AG10803 (cell line): Measurements from ENCODE around the gene TIPIN.
A peak's percentile ranks its signal among the peaks of the same experiment; 100 is the strongest.
"Not testable (repeated sequence)": the region's sequence is repeated elsewhere in the genome, so short reads cannot be mapped to it uniquely, and the experiment has no call there.

Experiments used
- DNase-seq: peaks from one replicate; pipeline ENCODE4 v3.0.0; 2010; ENCODE audit warnings: low read depth
- H3K4me3 ChIP-seq: 2 replicates; pipeline ENCODE4 v1.5.1; 2011; ENCODE audit warnings: mild to moderate bottlenecking, low read length, control low read depth
- TF ChIP-seq, protein P1 (sequence below): conservative IDR thresholded peaks from 2 replicates; pipeline ENCODE4 v1.5.1; 2011; ENCODE audit warnings: mild to moderate bottlenecking, low read length, control low read depth, inconsistent platforms

TIPIN gene

DNA sequence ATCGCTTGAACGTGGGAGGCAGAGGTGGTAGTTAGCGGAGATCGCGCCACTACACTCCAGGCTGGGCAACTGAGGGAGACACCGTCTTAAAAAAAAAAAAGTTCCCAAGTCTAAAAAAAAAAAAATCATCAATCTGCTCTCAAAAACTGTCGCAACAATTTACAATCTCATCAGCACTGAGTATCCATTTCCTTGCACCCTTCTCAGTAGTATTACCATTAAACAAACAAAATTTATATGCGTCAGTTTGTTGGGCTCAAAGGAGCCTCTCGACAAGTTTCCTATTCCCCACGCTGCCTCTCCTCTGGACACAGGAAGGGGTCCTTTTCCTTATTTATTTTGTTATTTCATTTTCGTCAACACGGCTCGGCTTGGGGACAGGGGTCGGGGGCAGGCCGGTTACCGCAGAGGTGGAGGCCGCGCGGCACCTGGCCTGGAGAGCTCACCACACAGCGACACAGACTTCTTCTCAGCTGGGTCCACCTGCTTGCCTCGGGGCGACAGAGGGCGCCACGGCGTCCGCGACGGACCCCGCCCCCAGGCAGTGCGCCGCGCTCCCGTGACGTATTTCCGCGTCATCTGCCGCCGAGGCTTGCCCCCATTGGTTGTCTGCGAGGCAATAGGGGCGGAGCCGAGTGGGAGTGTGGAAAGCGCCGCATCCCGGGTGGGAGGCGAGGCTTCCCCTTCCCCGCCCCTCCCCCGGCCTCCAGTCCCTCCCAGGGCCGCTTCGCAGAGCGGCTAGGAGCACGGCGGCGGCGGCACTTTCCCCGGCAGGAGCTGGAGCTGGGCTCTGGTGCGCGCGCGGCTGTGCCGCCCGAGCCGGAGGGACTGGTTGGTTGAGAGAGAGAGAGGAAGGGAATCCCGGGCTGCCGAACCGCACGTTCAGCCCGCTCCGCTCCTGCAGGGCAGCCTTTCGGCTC lies 30.0 kb upstream of the TIPIN start, which contains the start of gene MAP2K1:
Gene MAP2K1 (plus strand): TSS at position 709 of the 920 bp plus-strand sequence. CDS start 436 bp downstream, outside the sequence.
- peak; percentile 95 for DNase-seq
- H3K4me3 ChIP-seq, result peak within 1 kb of the TSS; percentile 84
- TF ChIP-seq, protein P1, sequence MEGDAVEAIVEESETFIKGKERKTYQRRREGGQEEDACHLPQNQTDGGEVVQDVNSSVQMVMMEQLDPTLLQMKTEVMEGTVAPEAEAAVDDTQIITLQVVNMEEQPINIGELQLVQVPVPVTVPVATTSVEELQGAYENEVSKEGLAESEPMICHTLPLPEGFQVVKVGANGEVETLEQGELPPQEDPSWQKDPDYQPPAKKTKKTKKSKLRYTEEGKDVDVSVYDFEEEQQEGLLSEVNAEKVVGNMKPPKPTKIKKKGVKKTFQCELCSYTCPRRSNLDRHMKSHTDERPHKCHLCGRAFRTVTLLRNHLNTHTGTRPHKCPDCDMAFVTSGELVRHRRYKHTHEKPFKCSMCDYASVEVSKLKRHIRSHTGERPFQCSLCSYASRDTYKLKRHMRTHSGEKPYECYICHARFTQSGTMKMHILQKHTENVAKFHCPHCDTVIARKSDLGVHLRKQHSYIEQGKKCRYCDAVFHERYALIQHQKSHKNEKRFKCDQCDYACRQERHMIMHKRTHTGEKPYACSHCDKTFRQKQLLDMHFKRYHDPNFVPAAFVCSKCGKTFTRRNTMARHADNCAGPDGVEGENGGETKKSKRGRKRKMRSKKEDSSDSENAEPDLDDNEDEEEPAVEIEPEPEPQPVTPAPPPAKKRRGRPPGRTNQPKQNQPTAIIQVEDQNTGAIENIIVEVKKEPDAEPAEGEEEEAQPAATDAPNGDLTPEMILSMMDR, result peak; percentile 62

DNA sequence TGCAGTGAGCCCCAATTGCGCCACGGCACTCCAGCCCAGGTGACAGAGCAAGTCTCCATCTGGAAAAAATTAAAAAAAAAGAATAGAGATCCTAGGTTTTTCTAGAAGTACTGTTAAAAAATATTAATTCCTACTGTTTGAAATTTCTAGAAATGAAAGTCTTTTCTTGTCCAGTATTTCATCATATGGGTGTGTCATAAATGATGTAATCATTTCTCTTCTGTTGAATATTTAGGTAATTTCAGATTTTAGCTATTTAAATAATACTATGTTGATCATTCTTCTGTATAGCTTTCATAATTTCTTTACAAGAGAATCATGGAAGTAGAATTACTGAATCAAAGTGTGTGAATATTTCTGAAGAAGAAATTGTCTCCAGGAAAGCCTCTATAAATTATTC lies 24.9 kb upstream of the TIPIN start:
- not testable (repeated sequence) for H3K4me3 ChIP-seq

DNA sequence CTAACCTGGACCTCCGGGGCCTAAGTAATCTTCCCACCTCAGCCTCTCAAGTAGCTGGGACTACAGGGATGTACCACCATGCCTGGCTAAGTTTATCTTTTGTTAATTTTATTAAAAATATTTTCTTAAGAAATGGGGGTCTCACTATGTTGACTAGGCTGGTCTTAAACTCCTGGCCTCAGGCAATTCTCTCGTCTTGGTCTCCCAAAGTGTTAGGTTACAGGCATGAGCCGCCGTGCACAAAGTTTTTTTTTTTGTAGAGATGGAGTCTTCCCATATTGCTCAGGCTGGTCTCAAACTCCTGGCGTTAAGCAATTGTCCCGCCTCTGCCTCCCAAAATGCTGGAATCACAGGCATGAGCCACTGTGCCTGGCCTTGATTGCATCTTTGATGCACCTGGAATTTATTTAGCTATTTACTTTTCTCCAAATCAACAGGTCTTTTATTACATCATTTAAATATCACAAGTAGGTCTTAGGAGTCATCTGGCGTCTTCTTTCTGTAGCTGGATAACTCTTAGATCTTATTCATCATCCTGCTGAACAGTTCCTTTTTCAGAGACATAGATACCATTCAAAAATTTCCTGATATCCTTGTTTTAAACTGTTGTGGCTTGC lies 22.4 kb upstream of the TIPIN start:
- H3K4me3 ChIP-seq, result no peak overlapping the region
- no peak for DNase-seq
- TF ChIP-seq, protein P1, result no peak

More for the DNA sequence above, 24.9 kb upstream of the TIPIN start:
- DNase-seq, result not testable (repeated sequence)

DNA sequence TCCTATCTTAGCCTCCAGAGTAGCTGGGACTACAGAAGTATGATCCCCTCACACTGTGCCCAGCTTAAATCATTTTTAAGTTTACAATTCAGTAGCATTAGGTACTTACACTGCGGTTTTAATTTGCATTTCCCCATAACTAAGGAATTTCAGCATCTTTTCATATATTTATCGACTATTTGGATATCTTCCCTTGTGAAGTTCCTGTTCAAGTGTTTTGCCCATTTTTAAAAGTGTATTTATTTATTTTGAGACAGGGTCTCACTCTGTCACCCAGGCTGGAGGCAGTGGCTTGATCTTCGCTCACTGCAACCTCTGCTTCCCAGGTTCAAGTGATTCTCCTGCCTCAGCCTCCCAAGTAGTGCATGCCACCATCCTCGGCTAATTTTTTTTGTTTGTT lies 17.7 kb upstream of the TIPIN start:
- TF ChIP-seq, protein P1, result no peak
- H3K4me3 ChIP-seq, result no peak overlapping the region
- no peak for DNase-seq

DNA sequence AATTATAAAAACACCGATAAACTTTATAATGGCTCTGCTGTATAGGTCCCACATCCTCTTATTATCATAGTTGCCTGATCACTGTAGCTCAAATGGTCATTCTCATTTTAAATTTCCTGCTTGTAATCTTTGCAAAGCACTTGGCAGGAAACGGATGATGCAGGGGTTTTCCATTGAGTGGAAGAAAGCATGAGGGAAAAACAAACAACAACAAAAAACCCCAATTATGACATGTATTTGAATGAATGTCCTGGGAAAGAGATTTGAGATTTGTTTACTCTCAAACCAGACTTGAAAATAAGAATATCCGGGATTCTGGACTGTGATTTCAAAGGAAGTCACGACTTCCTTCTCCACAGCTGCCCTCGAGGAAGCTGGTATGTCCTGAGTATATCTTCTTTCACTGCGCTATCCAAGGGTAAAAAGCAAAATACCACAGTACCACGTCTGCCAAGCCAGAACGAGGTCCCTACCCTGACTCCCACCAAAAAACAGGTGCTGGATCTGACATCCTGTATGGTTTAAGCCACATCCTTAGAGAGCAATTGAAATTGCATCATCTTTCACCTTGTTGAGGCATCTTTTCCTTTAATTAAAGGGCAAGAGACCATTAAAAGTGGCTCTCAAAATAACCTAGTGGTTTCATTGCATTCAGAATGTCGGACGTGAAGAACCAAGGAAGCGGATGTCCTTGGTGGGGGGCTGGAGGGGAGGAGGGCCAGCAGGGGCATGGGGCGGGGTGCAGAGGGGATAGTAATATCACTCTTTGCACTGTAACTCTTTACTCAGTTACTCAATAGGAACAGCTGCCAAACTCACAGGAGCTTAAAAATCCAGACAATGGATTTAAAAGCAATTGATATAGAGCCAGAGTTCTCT lies 13.5 kb upstream of the TIPIN start:
- DNase-seq, result peak; percentile 5
- H3K4me3 ChIP-seq, result peak overlapping the region; percentile 37

DNA sequence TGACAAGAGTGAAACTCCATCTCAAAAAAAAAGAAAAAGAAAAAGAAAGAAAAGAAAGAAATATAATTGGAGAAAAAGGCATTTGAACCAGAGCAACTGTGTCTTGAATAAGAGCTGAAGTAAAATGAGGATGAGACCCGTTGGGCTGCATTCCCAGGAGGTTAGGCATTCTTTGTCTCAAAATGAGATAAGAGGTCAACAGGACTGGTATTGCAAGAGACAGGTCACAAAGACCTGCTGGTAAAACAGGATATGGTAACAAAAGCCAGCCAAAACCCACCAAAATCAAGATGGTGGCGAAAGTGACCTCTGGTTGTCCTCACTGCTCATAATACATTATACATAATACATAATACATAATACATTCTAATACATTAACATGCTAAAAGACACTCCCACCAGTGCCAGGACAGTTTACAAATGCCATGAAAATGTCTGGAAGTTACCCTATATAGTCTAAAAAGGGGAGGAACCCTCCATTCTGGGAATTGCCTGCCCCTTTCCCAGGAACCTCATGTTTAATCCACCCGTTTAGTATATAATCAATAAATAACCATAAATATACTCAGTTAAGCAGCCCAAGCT lies 8.6 kb upstream of the TIPIN start:
- TF ChIP-seq, protein P1, result no peak
- no peak overlapping the region for H3K4me3 ChIP-seq
- DNase-seq, result no peak

More for the DNA sequence above, 13.5 kb upstream of the TIPIN start:
- TF ChIP-seq, protein P1, result no peak

DNA sequence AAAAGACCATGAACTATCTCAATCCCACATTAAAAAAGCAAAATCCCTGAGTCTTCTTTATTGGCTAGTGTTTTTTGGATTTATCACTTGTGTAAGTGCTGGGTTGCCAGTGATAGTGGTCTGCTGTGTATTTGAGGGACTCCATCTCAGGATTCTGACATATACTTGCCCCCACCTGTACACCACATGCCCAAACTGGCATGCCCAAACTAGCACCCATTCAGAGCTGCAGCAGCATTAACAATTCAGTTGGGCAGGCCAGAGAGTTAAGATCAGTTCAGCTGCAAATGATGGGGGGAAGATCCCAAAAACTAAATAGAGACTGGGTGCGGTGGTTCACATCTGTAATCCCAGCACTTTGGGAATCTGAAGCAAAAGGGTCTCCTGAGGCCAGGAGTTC lies 6.3 kb upstream of the TIPIN start:
- no peak overlapping the region for H3K4me3 ChIP-seq
- DNase-seq, result no peak
- TF ChIP-seq, protein P1, result no peak

DNA sequence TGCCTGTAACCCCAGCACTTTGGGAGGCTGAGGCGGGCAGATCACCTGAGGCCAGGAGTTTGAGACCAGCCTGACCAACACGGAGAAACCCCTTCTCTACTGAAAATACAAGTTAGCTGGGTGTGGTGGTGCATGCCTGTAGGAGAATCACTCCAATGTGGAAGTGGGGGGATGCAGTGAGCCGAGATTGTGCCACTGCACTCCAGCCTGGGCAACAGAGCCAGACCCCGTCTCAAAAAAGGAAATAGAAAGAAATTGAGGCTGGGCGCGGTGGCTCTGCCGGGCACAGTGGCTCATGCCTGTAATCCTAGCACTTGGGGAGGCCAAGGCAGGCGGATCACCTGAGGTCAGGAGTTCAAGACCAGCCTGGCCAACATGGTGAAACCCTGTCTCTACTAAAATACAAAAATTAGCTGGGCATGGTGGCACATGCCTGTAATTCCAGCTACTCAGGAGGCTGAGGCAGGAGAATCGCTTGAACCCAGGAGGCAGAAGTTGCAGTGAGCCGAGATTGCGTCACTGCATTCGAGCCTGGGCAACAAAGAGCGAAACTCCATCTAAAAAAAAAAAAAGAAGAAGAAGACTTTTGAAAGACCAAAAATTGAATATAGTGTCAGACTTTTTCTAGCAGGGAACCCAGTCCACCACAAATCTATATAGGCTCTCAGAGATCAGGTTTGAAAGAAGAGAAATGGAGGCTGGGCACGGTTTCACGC lies 5.4 kb upstream of the TIPIN start:
- DNase-seq, H3K4me3 ChIP-seq: not testable (repeated sequence)
